GM21515 (cell line): ENCODE results near the gene GRID1.
"Not testable (repeated sequence)": the region's sequence is repeated elsewhere in the genome, so short reads cannot be mapped to it uniquely, and the experiment has no call there.

Source experiments
- ATAC-seq: cut with Tn5 transposase; IDR thresholded peaks from one replicate; pipeline ENCODE4 v1.9.1; 2021; ENCODE audit not compliant: unreplicated experiment

The GRID1 gene

DNA sequence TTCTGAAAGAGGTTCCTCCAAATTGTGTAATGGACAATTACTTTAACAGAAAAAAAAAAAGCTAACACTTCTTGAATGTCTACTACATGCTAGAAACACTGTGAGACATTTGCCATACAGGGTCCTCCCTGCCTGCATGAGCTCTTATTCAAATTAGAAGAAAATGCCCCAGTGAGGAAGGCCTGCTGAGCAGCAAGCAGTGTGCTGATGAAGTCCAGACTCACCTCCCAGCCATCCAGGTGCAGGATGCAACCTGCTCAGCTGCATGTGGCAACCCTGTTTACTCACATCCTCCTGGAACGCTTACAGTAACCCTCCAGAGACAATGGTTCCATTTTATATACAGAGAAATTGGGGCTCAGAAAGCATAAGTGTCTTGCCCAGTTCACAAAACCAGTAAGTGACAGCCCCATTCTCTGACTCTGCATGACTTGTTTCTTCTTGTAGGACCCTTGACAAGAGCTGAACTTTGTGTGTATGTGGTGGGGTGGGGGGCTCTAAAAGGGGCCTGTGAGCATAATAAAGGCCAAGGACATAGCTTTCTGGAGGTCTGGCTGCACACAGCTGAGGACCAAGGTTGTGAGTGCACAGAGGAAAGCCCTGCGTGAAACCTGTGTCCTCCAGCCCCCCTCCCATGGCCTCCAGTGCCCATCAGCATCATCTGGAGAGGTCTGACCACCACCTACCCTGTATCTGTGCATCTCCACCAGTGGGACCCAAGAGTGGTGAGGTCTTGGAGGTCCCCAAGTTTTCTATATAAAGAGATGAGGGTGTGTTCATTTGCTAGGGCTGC is 387.8 kb downstream of the GRID1 start:
- no peak for ATAC-seq

- ATAC-seq: no peak
Observed at GRCh38 chr10:85977642-85978041, 389.0 kb downstream of the GRID1 start.

DNA sequence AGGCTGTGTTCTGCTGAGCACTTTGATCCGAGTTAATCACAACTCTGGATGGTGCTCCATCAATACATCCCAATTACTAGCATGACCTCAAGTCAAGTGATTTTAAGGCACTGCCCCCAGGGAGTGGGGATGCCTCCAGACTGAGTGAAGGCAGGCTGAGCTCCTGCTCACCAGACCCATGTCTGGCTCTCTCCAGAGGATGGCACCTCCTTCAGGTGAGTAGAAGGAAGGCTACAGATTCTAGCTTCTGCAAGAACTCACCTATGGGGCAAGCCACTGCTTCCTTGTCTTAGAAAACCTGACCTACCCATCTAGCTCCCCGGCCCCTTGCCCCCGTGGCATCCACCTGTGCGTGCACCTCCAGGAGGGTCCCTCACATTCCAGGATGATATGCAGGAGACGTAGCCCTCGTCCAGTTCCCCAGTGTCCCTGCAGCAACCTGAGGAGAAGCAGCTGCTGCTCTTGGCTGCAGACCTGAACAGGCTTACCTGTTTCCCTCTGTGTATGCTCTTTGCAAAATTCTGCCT is 390.3 kb downstream of the GRID1 start:
- ATAC-seq: no peak

DNA sequence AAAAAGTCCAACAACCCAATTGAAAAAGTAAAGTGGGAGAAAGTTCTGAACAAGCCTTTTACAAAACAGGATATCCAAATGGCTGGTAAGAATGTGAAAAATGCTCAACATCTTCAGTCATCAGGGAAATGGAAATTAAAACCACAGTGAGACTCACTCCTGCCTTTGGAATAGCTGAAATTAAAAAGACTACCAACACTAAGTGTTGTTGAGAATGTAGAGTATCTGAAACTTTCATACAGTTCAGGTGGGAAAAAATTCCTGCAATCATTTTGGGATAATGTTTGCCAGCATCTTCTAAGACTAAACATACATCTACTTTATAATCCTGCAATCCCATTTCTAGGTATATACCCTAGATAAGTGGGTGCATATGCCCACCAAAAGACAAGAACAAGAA is 395.1 kb downstream of the GRID1 start:
- ATAC-seq: no peak

- ATAC-seq: no peak
Observed at GRCh38 chr10:85967594-85967993, 399.0 kb downstream of the GRID1 start.

DNA sequence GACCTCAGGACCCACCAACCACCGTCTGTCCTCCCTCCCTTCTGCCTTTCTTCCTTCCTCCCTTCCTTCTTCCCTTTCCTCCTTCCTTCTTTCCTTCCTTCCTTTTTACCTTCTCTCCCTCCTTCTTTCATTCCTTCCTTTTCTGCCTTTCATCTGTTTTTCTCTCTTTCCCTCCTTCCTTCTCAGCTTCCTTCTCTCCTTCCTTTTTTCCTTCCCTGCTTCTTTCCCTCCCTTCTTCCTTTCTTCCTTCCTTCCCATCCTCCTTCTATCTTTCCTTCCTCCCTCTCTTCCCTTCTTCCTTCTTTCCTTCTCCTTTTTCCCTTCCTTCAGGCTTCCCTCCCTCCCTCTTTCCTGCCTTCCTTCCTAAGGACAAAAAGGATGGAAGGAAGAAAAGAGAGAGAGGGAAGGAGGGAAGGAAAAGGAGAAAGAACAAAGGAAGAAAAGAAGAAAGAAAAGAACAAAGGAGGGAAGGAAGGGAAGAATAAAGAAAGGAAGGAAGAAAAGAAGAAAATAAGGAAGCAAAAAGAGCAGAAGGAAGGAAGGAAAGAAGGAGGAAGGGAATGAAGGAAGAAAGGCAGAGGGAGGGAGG is 405.0 kb downstream of the GRID1 start:
- no peak for ATAC-seq

DNA sequence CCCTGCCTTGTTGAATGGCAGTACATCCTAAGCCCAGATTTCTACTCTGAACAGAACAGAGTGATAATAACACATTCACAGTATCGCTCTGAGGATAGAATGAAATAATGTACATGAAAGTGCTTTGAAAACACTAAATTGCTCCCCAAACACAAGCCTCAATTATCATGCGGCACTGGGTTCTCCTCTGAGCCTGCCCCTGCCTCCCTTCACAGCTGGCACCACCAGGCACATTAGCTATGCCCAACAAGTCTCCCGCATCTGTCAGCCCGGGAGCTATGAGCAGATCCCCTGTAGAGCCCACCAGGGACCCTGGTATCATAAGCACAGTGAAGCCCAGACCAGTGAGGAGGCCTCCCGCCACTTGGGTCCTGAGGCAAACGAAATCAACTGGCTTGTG is 405.5 kb downstream of the GRID1 start:
- no peak for ATAC-seq

DNA sequence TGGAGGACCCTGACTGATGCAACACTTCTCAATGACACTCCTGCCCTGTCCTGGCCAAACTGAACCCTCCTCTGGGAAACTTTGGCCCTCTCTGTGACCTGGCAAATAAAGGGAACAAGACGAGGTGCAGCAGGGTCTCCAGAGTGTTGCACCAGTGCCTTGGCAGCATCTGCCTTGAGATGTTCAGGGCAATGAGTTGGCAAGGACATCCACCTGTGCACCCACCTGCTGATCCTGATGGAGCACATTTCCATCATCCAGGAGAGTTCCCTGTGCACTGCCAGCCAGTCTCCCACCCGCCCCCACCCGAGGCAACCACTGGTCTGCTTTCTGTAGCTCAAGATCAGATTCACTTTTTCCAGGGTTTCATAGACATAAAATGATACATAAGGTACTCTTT is 407.4 kb downstream of the GRID1 start:
- no peak for ATAC-seq

- ATAC-seq: no peak
Observed at GRCh38 chr10:85950921-85951320, 415.7 kb downstream of the GRID1 start.

GRCh38 chr10:85946713-85947326 is 419.8 kb downstream of the GRID1 start:
- ATAC-seq: peak; percentile 86

- ATAC-seq: no peak
Observed at GRCh38 chr10:85936161-85936560, 430.4 kb downstream of the GRID1 start.

- ATAC-seq: no peak
Observed at GRCh38 chr10:85934586-85934985, 432.0 kb downstream of the GRID1 start.

- ATAC-seq: not testable (repeated sequence)
Observed at GRCh38 chr10:85929993-85930392, 436.6 kb downstream of the GRID1 start.

GRCh38 chr10:85927952-85928665 is 438.5 kb downstream of the GRID1 start:
- ATAC-seq: no peak

GRCh38 chr10:85926986-85927385 is 439.6 kb downstream of the GRID1 start:
- ATAC-seq: no peak

DNA sequence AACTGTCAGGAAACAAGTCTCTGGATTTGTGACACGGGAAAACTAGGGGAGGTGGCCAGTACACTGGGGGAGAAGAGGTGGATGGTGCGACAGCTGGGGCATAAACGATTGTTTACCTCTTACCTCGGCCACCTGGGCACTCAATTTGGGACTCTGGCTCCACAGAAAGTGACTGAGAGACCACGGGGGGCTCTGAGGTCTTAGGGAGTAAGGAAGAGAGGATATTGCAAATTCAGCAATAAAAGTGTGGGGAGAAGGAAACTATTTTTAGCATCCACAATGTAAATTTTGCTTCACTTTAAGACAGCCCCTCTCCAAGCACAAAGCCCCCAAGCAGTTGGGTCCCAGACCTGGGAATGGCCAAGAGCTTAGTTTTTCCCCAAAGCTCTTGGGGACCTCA is 440.5 kb downstream of the GRID1 start:
- no peak for ATAC-seq

- ATAC-seq: no peak
Observed at GRCh38 chr10:85925201-85925750, 441.3 kb downstream of the GRID1 start.

GRCh38 chr10:85924382-85925102 is 442.1 kb downstream of the GRID1 start:
- no peak for ATAC-seq

GRCh38 chr10:85922356-85923129 is 444.1 kb downstream of the GRID1 start:
- ATAC-seq: no peak

- ATAC-seq: no peak
Observed at GRCh38 chr10:85921789-85922188, 444.8 kb downstream of the GRID1 start.
